ENCODE measurements around the gene DAP. TPM values are rescaled to one million over a fixed set of nuclear protein-coding genes. Genes with fewer than 3 reads are reported as not detected.

Gene DAP
- total RNA-seq, 1 donor from 2014 or later = 25.8 TPM

DNA sequence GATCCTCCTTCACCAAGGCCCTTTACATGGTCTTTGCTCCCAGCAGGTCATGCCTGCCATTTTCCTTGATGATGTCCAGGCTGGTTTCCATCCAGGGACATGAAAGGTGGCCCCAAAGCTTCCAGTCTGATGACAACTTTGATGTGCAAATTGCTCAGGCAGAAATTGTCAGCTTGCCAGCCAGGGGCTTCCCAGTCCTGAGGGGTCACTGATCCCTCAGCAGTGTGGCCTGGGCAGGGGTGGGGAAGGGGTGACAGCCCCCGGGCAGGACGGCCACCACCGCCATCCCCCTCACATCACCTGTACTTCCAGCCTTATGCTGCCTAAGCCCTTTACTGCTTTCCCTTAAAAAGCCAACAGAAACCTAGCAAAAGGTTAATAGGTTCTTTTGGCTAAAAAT is 100.9 kb downstream of the DAP start:
- no peak for DNase-seq (ENCODE audit: low read depth)
- no peak overlapping the region for H3K4me3 ChIP-seq (ENCODE audit: low read depth, low read length)
- TF ChIP-seq, protein P1, sequence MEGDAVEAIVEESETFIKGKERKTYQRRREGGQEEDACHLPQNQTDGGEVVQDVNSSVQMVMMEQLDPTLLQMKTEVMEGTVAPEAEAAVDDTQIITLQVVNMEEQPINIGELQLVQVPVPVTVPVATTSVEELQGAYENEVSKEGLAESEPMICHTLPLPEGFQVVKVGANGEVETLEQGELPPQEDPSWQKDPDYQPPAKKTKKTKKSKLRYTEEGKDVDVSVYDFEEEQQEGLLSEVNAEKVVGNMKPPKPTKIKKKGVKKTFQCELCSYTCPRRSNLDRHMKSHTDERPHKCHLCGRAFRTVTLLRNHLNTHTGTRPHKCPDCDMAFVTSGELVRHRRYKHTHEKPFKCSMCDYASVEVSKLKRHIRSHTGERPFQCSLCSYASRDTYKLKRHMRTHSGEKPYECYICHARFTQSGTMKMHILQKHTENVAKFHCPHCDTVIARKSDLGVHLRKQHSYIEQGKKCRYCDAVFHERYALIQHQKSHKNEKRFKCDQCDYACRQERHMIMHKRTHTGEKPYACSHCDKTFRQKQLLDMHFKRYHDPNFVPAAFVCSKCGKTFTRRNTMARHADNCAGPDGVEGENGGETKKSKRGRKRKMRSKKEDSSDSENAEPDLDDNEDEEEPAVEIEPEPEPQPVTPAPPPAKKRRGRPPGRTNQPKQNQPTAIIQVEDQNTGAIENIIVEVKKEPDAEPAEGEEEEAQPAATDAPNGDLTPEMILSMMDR (conservative IDR thresholded peaks at IDR 0.05; ENCODE audit: low read depth, low read length) = no peak

DNA sequence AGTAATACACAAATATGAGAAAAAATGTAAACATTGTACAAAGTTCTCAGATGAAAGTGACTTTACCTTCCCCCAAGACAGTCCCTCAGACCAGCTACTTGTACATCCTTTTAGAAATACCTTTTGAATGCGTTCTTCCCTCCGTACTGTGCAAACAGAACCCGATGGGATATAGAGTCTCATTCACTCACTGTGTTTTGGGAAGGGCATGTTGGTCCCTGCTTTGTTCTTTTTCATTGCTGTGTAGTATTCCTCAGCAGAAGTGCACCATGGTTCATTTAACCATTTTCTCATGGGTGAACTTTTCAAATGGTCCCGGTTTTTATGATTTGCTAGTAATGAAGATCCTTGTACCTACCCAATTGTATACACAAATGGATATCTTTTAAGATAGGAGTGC is 102.8 kb downstream of the DAP start:
- H3K4me3 ChIP-seq (ENCODE audit: low read depth, low read length) = no peak overlapping the region
- DNase-seq (ENCODE audit: low read depth) = no peak
- TF ChIP-seq, protein P1 (conservative IDR thresholded peaks at IDR 0.05; ENCODE audit: low read depth, low read length) = no peak

DNA sequence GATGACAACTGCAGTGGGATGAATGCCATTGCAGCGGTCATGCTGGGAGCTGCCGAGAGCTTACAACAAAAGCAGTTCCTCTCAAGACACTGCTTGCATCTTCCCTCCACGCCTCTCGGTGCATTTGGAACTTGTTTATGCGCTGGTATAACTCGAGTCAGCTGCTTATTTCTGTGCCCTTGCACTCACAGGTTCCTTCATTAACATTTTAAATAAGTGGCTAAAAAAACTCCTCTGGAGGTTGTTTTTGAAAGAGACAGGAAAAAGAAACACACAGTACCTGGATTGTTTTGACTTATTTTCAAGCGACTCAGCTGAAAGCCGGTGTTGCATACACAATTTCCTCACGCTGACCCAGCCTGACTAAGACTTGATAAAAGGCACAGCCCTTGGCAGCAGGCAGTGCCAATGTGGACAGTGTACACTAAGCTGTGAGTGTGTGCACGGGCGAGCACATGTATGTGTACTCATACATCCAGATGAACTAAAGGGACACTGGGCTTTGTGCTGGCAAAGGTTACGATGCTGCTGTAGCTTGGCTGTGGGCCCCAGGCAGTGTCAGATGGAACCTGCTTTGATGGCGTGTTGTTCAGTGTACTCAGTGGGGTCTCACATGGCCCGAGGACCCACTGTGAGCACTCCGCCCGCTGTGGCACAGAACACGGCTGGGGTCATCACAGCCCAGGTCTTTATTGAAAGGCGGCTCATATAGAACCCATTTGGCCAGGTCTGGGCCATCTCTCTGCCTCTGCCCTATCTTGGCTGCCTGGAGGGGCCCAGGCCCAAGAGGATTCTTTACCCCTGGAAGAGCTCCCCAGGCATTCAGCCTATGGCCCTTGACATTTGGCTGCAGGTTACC is 104.8 kb downstream of the DAP start:
- H3K4me3 ChIP-seq (ENCODE audit: low read depth, low read length) = no peak overlapping the region
- no peak for DNase-seq (ENCODE audit: low read depth)
- TF ChIP-seq, protein P1 (conservative IDR thresholded peaks at IDR 0.05; ENCODE audit: low read depth, low read length) = no peak

DNA sequence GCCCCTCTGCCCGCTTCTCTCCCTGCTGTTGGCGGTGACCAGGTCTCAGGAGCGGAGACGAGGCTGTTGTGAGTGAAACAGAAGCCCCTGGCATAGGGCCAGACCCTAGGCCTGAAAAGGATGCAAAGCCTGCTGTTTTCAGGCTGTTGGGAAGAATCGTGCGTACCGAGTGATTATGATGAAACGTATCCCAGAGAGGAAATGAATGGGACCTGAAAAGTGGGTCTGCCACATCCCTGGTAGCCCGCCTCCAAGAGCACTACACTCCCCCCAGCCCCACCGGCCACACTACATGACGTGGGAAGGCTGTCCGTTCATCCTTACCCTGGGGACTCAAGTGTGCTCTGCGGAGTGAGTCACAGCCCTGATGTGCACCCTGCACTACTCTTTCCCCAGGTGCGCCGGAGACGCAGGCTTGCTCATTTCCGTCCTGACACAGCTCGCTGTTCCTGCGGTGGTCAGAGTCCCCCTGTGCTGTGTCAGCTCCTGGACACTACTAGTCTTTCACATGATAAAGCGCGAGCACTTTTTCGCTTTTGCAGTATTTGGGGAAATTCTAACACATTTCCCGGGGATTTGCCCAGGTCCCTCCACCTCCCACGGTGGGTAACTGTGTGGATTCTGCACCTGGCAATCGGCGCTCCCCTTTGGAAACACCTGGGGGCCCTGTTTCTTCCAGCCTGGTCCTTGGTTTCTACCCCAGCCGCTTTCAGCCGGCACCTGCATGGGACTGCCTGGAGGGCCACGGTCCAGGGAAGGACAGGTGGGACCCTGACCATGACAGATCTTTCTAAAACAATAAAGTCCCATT is 105.7 kb downstream of the DAP start:
- DNase-seq (ENCODE audit: low read depth) = no peak
- TF ChIP-seq, protein P1 (conservative IDR thresholded peaks at IDR 0.05; ENCODE audit: low read depth, low read length) = no peak
- H3K4me3 ChIP-seq (ENCODE audit: low read depth, low read length) = no peak overlapping the region

DNA sequence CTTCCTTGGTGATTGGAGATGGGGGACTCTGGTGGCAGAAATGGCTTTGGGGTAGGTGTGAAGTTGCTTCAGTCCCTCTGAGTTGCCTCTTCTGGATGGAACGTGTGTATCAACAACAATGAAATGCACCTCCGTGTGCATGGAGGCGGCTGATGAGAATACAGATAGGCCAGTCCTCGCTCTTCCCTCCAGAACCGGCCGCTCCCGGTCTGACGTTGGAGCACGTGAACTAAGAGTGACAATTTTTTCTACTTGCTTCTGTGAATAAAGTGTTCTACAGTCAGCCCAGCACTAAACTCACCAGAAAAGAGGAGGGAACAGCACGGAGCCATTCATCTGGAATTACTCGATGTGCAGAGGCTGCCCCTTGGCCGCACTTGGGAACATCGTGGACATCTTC is 106.5 kb downstream of the DAP start:
- no peak for DNase-seq (ENCODE audit: low read depth)
- TF ChIP-seq, protein P1 (conservative IDR thresholded peaks at IDR 0.05; ENCODE audit: low read depth, low read length) = no peak
- no peak overlapping the region for H3K4me3 ChIP-seq (ENCODE audit: low read depth, low read length)

DNA sequence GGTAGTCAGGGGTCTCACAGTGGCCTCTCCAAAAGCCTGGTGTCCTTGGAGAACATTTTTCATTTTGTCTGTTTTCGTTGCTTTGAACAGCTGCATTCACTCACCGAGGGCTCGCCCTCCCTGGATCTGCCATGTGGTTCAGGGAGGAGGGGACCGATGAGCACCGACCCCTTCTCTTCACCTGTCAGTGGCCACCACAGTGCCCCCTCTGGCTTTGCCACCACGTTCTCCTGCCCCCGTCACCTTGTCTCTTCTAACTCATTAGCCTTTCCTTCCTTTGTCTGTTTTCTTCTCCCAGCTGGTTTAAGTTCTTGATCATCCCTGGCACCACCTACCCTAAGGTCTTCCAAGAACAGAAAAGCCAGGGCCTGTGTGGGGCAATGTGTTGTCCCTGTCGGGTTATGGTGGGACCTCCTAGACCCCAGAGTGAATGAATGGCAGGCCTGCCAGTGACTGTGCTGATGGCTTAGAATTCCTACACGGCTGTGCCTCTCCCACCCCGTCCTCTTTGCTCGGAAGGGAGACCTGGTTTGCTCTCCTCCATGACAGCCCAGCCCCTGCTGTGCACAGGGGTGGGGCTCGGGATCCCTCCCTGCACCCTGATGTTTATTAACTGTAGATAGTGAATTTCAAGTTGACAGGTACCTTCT is 107.2 kb downstream of the DAP start:
- TF ChIP-seq, protein P1 (conservative IDR thresholded peaks at IDR 0.05; ENCODE audit: low read depth, low read length) = no peak
- DNase-seq (ENCODE audit: low read depth) = no peak
- no peak overlapping the region for H3K4me3 ChIP-seq (ENCODE audit: low read depth, low read length)

Measured in epithelial cell of proximal tubule (primary cell).